HG02840 (cell line): ENCODE data around the gene IL9.

Source experiments
- ATAC-seq: cut with Tn5 transposase; IDR thresholded peaks from one replicate; pipeline ENCODE4 v1.9.1; 2021; ENCODE audit warnings: mild to moderate bottlenecking, moderate library complexity, moderate number of reproducible peaks; ENCODE audit not compliant: unreplicated experiment, low FRiP score

The IL9 gene

DNA sequence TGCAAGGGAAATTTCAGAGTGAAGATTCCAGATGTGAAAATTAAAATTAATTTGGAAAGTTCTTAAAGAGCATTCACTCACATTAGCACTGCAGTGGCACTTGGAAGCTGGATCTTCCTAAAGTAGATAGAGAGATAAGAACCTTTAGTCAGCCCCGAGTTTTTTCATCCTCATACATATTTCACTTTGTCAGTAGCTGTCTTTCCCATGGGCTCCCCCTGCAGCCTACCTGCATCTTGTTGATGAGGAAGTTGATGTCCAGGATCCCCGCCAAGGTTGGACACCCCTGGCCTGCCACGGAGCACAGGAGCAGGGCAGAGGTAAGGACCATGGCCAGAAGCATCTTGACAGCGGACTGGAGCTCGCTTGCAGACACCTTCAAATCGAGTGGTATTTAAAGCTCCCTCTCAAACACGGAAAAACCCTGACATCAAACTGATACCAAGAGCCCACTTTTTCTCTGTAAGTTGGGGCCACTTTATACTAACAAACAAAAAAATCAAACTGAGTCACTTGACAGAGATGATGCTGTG is at the start of gene IL9:
Gene IL9, minus strand, starts transcription at position 368 of the 533 bp plus-strand sequence. Its CDS starts 25 bp downstream, at position 343.
- ATAC-seq = no peak

DNA sequence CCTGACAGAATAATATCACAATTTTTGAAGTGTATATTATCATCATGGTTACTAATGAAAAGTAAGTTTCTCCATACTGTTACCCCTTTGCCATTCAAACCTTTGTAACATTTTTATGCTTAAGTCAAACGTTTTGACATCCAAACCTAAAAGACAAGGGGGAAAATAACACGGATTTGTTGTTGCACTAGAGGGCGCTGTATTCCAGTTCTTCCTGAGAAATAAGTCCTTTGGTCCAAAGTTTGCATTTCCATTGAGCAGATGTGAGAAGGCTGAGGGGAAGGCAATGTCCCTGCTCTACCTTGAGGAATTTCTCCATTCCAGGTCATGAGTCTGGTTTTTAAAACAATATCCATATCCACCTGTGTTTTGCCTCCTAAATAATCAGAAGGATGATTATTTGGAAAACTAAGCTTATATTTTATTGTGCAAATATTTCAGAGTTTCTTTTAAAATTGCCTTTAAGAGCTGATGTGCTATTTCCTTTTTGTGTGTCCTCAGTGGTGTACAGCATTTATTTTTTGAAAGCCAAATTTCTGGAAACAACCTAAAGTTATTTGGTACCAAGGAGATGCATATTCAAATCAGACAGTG is 49.4 kb upstream of the IL9 start:
- no peak for ATAC-seq

DNA sequence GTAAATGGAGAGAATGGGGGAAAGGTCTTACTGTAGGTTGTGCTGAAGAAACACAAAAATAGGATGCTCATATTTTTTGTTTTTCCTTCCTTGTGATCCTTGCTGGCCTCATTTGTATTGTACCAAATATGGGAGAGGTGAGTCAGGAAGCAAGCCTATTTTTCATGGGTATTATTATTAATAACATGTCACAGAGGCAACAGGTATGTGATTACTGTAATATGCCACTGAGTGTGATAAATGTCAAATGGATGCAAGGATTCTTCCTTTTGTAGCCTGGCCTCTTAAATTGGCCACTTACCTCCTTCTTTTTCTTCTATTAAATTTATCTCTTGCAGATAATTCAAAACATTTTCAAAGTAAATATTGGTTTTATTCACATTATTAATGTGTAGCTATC is 48.9 kb upstream of the IL9 start:
- no peak for ATAC-seq

DNA sequence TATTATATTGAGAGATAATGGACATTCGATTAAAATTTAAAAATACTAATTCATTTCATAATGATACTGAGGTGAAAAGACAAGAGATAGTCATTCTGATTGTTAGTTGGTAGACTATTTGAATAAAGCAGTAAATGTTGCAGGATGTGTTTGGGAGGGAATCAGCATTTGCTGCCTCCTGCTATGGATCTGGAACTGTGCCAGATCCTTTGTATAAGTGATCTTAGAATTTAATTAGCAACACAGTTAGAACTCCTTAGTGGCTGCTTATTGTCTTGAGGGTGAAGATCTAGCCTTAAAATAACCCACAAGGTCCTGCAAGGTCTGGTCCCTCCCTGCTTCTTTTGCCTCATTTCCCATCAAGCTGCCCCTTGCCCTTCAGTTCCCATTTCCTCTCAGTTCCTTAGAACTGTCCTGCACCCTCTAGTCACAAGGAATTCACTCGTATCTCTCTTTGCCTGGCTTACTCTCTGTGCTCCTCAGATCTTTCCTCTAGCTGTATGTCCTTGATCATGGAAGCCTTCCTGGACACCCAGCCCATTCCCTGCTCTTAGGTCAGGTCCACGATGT is 46.6 kb upstream of the IL9 start:
- no peak for ATAC-seq

DNA sequence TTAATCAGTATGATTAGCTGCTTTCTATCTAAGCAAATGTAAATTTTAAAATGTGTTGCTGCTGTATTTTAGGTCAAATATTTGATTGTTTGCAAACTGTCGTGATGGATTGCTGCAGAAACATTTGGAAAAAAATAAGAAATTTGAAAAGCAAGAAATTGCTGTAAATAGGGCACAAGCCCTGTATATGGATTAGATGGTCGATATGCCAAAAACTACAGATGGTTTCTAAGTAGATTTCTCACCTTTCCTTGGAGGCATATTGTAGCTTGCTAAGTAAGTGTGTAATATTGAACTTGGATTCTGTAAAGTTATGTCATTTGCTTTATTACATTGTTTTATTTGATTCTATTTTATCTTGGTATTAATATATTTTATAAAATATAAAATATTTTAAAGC is 46.1 kb upstream of the IL9 start:
- no peak for ATAC-seq

DNA sequence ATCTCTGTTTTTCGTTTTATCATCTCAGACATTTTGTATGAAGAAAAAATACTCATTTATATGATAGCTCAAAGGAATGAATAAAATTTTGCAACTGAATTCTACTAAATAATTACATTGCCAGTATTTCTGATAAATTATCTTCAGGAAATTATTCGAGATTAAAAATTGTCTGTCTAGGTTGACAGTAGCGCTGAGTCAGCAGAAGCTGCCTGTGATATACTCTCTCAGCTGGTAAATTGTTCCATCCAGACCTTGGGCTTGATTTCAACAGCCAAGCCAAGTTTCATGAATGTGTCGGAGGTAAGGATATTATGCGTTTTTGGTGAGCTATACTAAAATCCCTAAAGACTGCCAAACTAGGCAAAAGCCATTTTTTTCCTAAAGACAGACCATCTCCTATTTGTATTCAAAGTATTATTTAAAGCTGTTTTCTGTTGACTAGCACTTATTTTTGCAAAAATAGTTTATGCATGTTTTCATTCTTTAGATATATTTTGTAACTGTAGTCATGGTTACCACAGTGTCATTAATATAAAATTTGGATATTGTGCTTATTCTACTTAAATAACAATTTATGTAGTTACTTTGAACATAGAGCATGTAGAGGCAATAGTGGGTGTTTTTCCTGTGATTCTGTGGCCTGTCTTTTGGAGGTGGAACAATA is 41.7 kb upstream of the IL9 start:
- ATAC-seq = no peak

DNA sequence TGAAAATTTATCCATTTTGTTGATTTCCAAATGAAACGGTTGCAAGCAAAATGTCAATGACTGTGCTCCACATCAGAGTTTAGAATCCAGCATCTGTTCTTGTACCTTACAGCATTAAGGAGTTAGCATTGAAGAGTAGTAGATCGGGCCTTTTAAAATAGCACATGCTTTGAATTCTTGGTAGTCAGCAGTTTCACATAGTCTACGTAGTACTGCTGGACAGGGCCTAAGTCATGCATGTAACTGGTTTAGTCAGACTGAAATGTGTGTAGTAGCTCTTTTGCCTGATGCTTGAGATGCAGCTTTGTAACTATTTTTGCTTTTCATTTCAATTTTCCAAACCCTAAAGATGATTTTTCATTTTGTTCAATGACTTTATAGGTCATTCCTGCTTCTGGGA is 39.3 kb upstream of the IL9 start:
- no peak for ATAC-seq

DNA sequence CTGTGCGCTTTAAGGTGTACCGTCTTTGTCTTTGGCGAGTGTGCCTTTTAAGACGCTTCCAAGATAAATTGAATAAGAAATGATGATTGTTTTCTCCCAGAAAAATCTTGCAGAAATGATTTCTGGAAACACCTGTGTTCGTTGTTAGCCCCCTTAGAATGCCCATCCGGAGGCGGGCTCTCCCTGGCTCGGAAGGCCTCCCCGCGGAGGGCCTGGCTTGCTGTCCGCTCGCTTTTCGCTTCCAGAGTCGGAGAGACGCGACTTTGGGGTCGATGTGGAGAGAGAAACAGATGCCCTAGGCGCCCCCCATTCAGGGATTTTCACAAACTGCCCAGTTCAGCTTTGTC is 35.3 kb upstream of the IL9 start:
- no peak for ATAC-seq

DNA sequence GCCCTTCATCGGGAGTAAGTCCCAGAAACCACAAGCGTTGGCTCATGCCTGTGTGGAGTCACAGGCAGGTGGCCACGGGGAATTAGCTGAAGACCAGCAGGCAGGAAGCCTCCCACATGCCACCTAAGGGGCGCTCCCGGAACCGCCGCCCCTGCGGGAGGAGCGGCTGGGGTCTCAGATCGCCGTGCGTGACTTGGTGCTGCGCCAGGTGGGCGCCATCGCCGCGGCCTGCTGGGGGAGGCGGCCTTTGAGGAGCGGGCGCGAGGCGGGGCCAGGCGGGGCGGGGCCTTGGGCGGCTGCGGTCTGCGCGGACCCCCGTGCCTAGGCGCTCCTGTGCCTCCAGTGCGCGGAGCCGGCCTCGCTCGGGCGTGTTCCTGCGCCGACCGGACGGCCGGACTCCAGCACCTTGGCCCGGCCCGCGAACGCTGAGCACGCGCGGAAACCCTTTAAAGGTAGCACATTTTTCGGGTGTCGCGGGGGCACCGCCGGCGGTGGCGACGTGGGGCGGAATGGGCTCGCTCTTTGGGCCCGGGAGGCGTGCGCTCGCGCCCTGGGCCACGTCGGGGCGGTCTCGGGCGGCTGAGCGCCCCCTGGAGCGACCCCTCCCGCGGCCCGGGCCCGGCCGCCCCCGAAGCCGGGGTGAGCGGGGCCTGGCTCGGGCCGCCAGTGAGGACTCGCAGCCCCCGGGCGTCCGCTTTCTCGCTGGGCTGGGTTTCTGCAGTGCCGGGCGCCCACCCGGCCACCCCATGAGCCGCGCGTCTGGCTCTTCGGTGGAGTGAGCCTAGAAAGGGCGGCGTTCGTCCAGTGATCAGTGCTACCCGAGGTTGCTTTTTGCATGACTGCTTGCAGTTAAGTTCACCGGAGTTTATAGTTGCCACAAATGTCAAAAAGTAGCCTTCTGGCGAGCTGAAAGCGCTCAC is 34.6 kb upstream of the IL9 start:
- ATAC-seq = no peak

DNA sequence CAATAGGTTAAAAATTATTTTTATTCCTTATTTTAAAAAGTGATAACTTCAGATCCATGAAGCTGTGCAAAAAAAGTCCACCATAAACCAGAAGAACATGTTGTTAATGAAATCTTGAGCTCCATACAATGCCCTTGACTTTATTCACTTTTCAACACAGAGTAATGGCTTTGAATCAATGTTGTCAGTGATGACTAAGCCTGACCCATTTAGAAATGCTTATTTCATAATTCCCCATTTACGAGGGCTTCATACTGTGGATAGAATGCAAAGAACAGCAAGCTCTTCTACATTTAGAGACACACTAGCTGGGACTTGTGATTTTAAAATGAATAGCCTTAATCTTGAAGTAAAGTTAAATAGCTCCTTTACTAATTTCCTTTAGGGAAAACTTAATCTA is 25.7 kb upstream of the IL9 start:
- ATAC-seq = no peak

DNA sequence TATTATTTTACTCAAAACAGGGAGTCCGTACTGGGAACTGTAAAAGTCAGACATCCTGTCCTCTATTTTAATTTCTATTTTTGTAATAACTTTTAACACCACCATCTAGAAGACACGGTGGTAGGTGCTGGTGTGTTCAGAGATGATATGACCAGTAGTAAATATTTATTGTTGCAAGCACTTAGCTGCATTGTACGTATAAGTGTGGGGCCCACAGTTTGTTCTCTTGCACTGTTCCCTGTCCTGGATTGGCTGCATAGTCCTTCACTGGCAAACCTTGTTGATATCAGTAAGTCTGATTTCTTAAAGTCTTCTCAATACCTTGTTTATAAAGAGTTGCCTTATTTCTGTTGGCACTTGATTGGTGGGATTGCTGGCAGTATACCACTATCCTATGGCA is 24.6 kb upstream of the IL9 start:
- no peak for ATAC-seq

DNA sequence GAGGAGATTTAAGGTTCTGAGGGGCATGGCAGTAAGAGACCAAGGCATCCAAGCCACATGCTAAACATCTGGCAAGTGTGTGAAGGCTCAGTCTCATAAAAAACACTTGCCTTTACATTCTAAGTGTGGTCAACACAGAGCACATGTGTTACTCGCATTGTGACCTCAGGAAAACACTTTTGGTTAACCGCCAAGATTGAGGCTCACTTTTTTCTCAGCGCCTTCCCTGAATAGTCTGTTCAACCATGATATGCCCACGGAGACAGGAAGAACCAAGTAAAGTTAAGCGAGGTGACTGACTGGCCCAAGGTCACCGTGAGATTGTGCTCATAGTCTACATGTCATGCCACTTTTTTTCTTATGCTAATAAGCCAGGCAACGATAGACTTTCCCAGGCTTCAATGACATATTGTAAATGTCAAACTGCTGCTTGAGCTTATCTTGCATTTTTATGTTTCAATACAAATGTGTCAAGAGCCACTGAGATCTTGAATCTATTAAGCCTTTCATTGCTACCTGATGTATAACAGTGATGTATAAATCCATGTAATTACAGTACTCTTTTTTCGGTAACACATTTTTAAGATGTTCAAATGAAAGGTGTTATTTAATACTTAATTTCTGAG is 21.1 kb upstream of the IL9 start:
- ATAC-seq = no peak

DNA sequence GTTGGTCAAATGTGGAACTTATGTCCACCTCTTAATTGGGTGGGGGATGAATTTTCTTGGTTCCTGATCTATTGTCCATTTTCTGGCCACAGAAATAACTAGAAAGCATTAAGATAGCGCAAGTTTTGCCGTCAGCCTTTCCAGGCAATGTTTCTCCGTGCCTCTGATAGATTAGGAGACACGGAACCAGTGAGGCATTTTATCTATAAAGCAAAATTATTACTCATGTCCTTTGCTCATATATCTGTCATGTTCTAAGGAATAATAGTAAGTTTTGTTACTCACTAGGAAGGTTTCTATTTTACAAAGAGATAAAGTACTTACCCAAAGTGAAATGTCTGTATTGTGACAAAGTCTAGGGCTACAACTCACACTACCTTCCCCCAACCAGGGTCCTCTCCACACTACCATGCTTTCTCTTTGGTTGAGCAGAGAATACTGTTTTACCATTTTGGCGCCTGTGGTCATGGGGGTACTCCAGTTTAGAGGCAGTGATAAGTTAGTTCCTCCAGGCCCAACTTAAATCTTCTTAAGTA is 19.9 kb upstream of the IL9 start:
- ATAC-seq = no peak

DNA sequence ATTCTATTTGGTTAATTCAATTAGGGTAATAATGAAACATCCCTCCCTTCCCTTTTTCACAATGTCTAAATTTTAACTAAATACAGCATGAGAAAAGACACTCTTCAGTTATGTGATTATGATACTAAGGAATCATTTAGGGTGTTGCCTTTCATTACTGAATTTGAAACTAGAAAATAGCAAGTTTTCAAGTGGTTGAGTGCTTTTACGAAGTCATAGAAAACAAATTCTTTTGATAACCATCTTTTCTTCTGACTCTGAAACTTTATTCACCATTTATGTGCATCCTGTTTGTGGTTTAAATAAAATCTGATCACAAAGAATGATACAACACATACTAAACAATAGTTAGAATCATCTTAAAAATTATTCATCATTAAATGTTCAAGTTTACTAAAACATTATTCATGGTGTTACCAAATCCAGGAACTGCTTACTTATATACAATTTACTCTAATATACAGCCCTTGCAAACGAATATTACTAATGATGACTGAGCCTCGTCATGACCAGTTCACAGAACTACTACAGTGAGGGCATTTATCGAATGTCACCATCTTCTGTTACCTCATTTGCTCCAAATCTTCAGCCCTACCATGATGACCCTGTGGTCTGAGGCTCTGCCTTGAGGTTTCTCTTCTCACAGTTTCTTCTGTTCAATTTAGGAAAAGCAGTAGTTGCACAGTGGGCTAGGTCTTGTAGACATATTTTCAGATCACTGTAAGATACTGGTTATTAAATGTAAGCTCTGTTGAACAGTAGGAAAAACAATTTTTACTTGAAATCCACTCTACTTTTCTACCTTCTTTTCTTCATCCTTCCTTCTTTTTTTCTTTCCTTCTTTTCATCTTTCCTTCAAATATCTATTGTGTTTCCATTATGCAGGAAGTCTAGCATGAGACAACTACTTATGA is 18.3 kb upstream of the IL9 start:
- no peak for ATAC-seq

DNA sequence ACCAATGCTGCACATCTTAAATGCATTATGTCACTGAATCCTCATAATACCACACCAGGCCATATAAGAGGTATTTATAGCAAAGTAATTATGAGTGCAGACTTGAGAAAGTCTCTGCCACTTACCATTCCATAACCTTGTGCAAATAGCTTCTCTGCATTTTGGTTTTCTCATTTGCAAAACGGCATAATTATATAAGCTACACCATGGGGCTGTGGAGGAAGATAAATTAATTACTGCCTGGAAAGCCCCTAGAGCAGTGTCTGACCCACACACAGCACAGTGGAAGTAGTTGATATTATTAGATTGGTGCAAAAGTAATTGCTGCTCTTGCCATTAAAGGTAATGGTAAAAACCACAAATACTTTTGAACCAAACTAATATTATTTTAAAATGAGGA is 9.5 kb upstream of the IL9 start:
- ATAC-seq = no peak

DNA sequence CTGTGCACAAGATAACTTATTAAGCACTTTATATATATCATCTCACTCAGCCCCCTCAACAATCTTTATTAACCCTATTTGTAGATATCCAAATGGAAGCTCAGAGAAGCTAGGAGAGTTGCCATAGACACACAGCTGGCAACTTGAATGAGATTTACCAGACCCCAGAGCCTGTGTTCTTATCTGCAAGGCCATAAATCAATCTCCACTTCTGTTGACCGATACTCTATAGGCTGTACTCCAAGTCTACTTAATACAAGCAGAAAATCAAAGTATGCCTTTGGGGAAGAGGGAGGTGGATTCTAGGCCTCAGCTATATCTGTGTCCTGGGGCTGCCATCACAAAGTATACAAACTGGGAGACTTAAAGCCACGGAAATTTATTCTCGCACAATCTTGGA is 6.0 kb upstream of the IL9 start:
- no peak for ATAC-seq

DNA sequence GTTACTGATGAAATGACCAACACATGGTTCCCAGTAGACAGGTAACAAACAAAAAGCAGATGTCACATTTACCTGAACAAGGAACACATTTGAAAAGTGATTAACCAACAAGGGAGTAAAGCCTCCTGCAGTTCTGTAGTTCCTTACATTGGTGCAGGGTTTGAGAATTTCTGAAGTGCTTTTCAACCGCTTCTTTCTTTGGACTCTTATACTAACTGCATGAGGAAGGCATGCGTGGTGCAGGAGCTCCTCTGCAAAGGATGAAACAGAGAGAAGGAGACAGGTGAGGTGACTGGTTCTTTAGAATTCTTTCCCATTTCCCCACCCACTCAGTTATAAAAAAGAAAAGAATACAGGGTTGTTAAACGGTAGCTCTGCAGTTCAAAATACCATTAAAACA is 4.6 kb upstream of the IL9 start:
- ATAC-seq = no peak

DNA sequence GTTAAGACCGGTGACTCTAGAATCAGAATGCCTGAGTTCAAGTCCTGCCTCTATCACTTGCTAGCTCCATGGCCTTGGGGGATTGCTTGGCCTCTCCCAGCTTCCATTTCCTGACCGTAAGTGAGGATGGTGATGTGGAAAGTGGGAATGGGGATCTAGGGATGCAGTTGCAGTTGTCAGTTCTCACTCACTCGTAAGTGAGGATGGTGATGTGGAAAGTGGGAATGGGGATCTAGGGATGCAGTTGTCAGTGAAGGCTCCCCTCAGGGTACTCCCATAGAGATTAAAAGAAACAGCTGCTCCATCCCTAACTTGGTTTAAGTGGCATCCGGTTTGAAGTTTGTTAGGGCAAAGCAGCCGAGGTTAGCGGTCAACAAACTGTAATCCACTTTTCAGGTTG is 3.0 kb upstream of the IL9 start:
- no peak for ATAC-seq

DNA sequence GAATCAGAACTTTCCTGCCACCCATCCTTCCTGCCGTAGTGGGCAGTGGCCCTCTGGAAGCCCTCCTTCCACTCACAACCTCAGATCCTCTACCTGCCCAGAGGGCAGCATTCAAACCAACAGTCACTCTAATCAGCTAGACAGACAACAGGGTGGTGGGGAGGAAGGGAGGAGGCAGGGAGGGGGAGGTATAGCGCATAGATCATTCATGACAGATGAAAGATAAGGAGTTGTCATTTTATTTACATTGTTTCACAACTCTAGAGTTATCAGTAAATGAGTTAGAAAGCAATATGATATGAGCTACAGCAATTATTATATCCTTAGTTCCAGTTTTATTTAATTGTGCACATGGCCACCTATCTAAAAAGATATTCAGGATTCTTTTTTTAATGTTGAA is 852 bp downstream of the IL9 start:
- ATAC-seq = no peak
